Esophagus mucosa (tissue), 1 donor: ENCODE results near the gene TFCP2L1. TPM values are rescaled to one million over a fixed set of nuclear protein-coding genes. Genes with fewer than 3 reads are reported as not detected.
A peak's percentile ranks its signal among the peaks of the same experiment; 100 is the strongest.

Experiments used
- ATAC-seq: fragments of 200-7000 bp; cut with Tn5 transposase; one replicate; pipeline ENCODE4 v1.9.1; 2020
- total RNA-seq: library from RNA; stranded (reverse); gene quantifications from one replicate; pipeline ENCODE4 v1.2.4, GENCODE V29; 2023
- donor health status: DM: yes; HTN: yes; CAD: no.

The TFCP2L1 gene
- total RNA-seq, 1 donor from 2014 or later = 36.5 TPM

- ATAC-seq = no peak
Measured at GRCh38 chr2:121218386-121218938, 66.5 kb downstream of the TFCP2L1 start.

GRCh38 chr2:121217627-121218026 is 67.4 kb downstream of the TFCP2L1 start:
- ATAC-seq = no peak

- ATAC-seq = no peak
Measured at GRCh38 chr2:121214296-121214695, 70.7 kb downstream of the TFCP2L1 start.

GRCh38 chr2:121213386-121213785 is 71.6 kb downstream of the TFCP2L1 start:
- ATAC-seq = no peak

- ATAC-seq = no peak
Measured at GRCh38 chr2:121212661-121213325, 72.2 kb downstream of the TFCP2L1 start.

GRCh38 chr2:121211689-121212151 is 73.3 kb downstream of the TFCP2L1 start:
- peak; percentile 87 for ATAC-seq

- ATAC-seq = no peak
Measured at GRCh38 chr2:121211251-121211650, 73.8 kb downstream of the TFCP2L1 start.

- peak; percentile 51 for ATAC-seq
Measured at GRCh38 chr2:121210691-121211090, 74.3 kb downstream of the TFCP2L1 start.

- no peak for ATAC-seq
Measured at GRCh38 chr2:121209014-121209610, 75.9 kb downstream of the TFCP2L1 start.

GRCh38 chr2:121207494-121207893 is 77.5 kb downstream of the TFCP2L1 start:
- ATAC-seq = no peak

GRCh38 chr2:121205321-121205942 is 79.6 kb downstream of the TFCP2L1 start:
- ATAC-seq = no peak

GRCh38 chr2:121203591-121204249 is 81.3 kb downstream of the TFCP2L1 start:
- no peak for ATAC-seq

GRCh38 chr2:121202541-121203310 is 82.3 kb downstream of the TFCP2L1 start:
- no peak for ATAC-seq

GRCh38 chr2:121201796-121202195 is 83.2 kb downstream of the TFCP2L1 start:
- ATAC-seq = no peak

GRCh38 chr2:121200419-121201315 is 84.3 kb downstream of the TFCP2L1 start:
- no peak for ATAC-seq

- ATAC-seq = no peak
Measured at GRCh38 chr2:121200011-121200347, 85.0 kb downstream of the TFCP2L1 start.

- no peak for ATAC-seq
Measured at GRCh38 chr2:121199281-121200010, 85.6 kb downstream of the TFCP2L1 start.

- ATAC-seq = peak; percentile 93
Measured at GRCh38 chr2:121197369-121198091, 87.5 kb downstream of the TFCP2L1 start.

GRCh38 chr2:121196849-121197155 is 88.2 kb downstream of the TFCP2L1 start:
- ATAC-seq = no peak
